ENCODE measurements around the gene GNB1L.

The GNB1L gene

GRCh38 chr22:19753996-19754700 is 100.5 kb downstream of the GNB1L start:
- Histone ChIP-seq H4K8ac (ENCODE audit: low read length) (no peak overlapping the region), H3K4me1 (ENCODE audit: control insufficient read depth, insufficient read depth, low read depth, low read length) (peaks cover 29% of the 10 kb centered on the region), H2BK5ac (ENCODE audit: low read depth, low read length, poor library complexity, severe bottlenecking) (no peak overlapping the region), H2AK5ac (ENCODE audit: low read length, severe bottlenecking) (no peak overlapping the region), H3K14ac (ENCODE audit: low read length in 2 of 2) (no peak overlapping the region), H3K18ac (ENCODE audit: low read depth in 1 of 2, low read length in 2 of 2) (no peak overlapping the region), H3K9me3 (ENCODE audit: control insufficient read depth, low read length) (no peaks in the 10 kb centered on the region), H3K27me3 (ENCODE audit: control insufficient read depth in 1 of 2, insufficient read depth in 1 of 2, low read length in 2 of 2) (peaks cover 71 to 94% of the 10 kb centered on the region in 2 experiments), H3K4ac (ENCODE audit: low read depth in 1 of 2, low read length in 2 of 2) (no peak overlapping the region), H3K4me3 (ENCODE audit: insufficient read depth in 1 of 2, low read depth in 1 of 2, low read length in 2 of 2) (no peak overlapping the region), H3K23ac (ENCODE audit: low read length in 2 of 2) (no peak overlapping the region), H3K9ac (ENCODE audit: low read length) (no peak overlapping the region), H3K79me1 (replicated peaks; ENCODE audit: low read length, poor library complexity, severe bottlenecking) (no peaks in the 10 kb centered on the region), H3K4me2 (ENCODE audit: low read length, poor library complexity, severe bottlenecking) (no peak overlapping the region), H2BK12ac (ENCODE audit: low read length in 2 of 2) (no peak overlapping the region), H4K91ac (ENCODE audit: low read length) (no peak overlapping the region), H3K36me3 (ENCODE audit: control insufficient read depth in 1 of 2, insufficient read depth in 2 of 2, low read depth in 1 of 2, low read length in 2 of 2) (peaks cover 0 to 5% of the 10 kb centered on the region in 2 experiments), H2BK15ac (ENCODE audit: low read depth, poor library complexity, severe bottlenecking) (no peak overlapping the region), H3K27ac (ENCODE audit: low read length, poor library complexity, severe bottlenecking) (no peak overlapping the region), H2BK120ac (ENCODE audit: low read depth, low read length) (no peak overlapping the region), H2AFZ (ENCODE audit: low read depth, low read length) (no peak overlapping the region)
- DNase-seq: no peak
- 76% methylated on average over 11 of the region's 14 CpGs for WGBS

GRCh38 chr22:19753090-19753842 is 101.4 kb downstream of the GNB1L start:
- H3K79me1 ChIP-seq (replicated peaks; ENCODE audit: low read length, poor library complexity, severe bottlenecking): no peaks in the 10 kb centered on the region
- H2BK15ac ChIP-seq (ENCODE audit: low read depth, poor library complexity, severe bottlenecking): no peak overlapping the region
- no peak overlapping the region for H3K4me3 ChIP-seq (ENCODE audit: insufficient read depth in 1 of 2, low read depth in 1 of 2, low read length in 2 of 2)
- H3K9me3 ChIP-seq (ENCODE audit: control insufficient read depth, low read length): no peaks in the 10 kb centered on the region
- H2AK5ac ChIP-seq (ENCODE audit: low read length, severe bottlenecking): no peak overlapping the region
- 87% methylated on average over 8 of the region's 10 CpGs for WGBS
- no peak overlapping the region for H2BK5ac ChIP-seq (ENCODE audit: low read depth, low read length, poor library complexity, severe bottlenecking)
- H3K9ac ChIP-seq (ENCODE audit: low read length): no peak overlapping the region
- H2BK120ac ChIP-seq (ENCODE audit: low read depth, low read length): no peak overlapping the region
- DNase-seq: no peak
- no peak overlapping the region for H3K4me2 ChIP-seq (ENCODE audit: low read length, poor library complexity, severe bottlenecking)
- peaks cover 70 to 92% of the 10 kb centered on the region in 2 experiments for H3K27me3 ChIP-seq (ENCODE audit: control insufficient read depth in 1 of 2, insufficient read depth in 1 of 2, low read length in 2 of 2)
- no peak overlapping the region for H3K14ac ChIP-seq (ENCODE audit: low read length in 2 of 2)
- no peak overlapping the region for H2BK12ac ChIP-seq (ENCODE audit: low read length in 2 of 2)
- no peak overlapping the region for H3K23ac ChIP-seq (ENCODE audit: low read length in 2 of 2)
- no peak overlapping the region for H3K4ac ChIP-seq (ENCODE audit: low read depth in 1 of 2, low read length in 2 of 2)
- no peak overlapping the region for H4K91ac ChIP-seq (ENCODE audit: low read length)
- no peak overlapping the region for H2AFZ ChIP-seq (ENCODE audit: low read depth, low read length)
- H3K27ac ChIP-seq (ENCODE audit: low read length, poor library complexity, severe bottlenecking): no peak overlapping the region
- H3K18ac ChIP-seq (ENCODE audit: low read depth in 1 of 2, low read length in 2 of 2): no peak overlapping the region
- H4K8ac ChIP-seq (ENCODE audit: low read length): no peak overlapping the region
- peaks cover 0 to 5% of the 10 kb centered on the region in 2 experiments for H3K36me3 ChIP-seq (ENCODE audit: control insufficient read depth in 1 of 2, insufficient read depth in 2 of 2, low read depth in 1 of 2, low read length in 2 of 2)
- peaks cover 24% of the 10 kb centered on the region for H3K4me1 ChIP-seq (ENCODE audit: control insufficient read depth, insufficient read depth, low read depth, low read length)

- Histone ChIP-seq H2AFZ (ENCODE audit: low read depth, low read length) (no peak overlapping the region), H2BK5ac (ENCODE audit: low read depth, low read length, poor library complexity, severe bottlenecking) (no peak overlapping the region), H3K9me3 (ENCODE audit: control insufficient read depth, low read length) (no peaks in the 10 kb centered on the region), H3K4me1 (ENCODE audit: control insufficient read depth, insufficient read depth, low read depth, low read length) (peaks cover 17% of the 10 kb centered on the region), H2BK12ac (ENCODE audit: low read length in 2 of 2) (no peak overlapping the region), H3K27ac (ENCODE audit: low read length, poor library complexity, severe bottlenecking) (no peak overlapping the region), H4K8ac (ENCODE audit: low read length) (no peak overlapping the region), H3K36me3 (ENCODE audit: control insufficient read depth in 1 of 2, insufficient read depth in 2 of 2, low read depth in 1 of 2, low read length in 2 of 2) (no peaks in the 10 kb centered on the region), H2BK120ac (ENCODE audit: low read depth, low read length) (no peak overlapping the region), H3K79me1 (replicated peaks; ENCODE audit: low read length, poor library complexity, severe bottlenecking) (no peaks in the 10 kb centered on the region), H3K18ac (ENCODE audit: low read depth in 1 of 2, low read length in 2 of 2) (no peak overlapping the region), H3K14ac (ENCODE audit: low read length in 2 of 2) (no peak overlapping the region), H3K27me3 (ENCODE audit: control insufficient read depth in 1 of 2, insufficient read depth in 1 of 2, low read length in 2 of 2) (peaks cover 56 to 78% of the 10 kb centered on the region in 2 experiments), H3K9ac (ENCODE audit: low read length) (no peak overlapping the region), H3K4me3 (ENCODE audit: insufficient read depth in 1 of 2, low read depth in 1 of 2, low read length in 2 of 2) (no peak overlapping the region), H3K4ac (ENCODE audit: low read depth in 1 of 2, low read length in 2 of 2) (no peak overlapping the region), H3K4me2 (ENCODE audit: low read length, poor library complexity, severe bottlenecking) (no peak overlapping the region), H3K23ac (ENCODE audit: low read length in 2 of 2) (no peak overlapping the region), H2BK15ac (ENCODE audit: low read depth, poor library complexity, severe bottlenecking) (no peak overlapping the region), H2AK5ac (ENCODE audit: low read length, severe bottlenecking) (no peak overlapping the region), H4K91ac (ENCODE audit: low read length) (no peak overlapping the region)
- WGBS: 89% methylated on average over 14 of the region's 14 CpGs
- no peak for DNase-seq
Observed at GRCh38 chr22:19751497-19752245, 103.0 kb downstream of the GNB1L start.
